B cell (primary cell): ENCODE measurements around the gene PPM1N. TPM values are rescaled to one million over a fixed set of nuclear protein-coding genes. Genes with fewer than 3 reads are reported as not detected.

Source experiments
- ATAC-seq: fragments of 200-7000 bp; cut with Tn5 transposase; one replicate; pipeline ENCODE4 v1.10.0; 2021; ENCODE audit warnings: low read depth, mild to moderate bottlenecking, moderate number of reproducible peaks, moderate library complexity
- CTCF ChIA-PET: fragments of 350-600 bp; sonication (Branson Sonifier 250); formaldehyde crosslinking; loops from one replicate; lab custom pipeline; 2021; ENCODE audit warnings: antibody characterized with exemption, inconsistent platforms; lab: Charles Lee
- POLR2A ChIA-PET: fragments of 350-600 bp; sonication (Branson Sonifier 250); formaldehyde crosslinking; loops from one replicate; lab custom pipeline; 2021; ENCODE audit warnings: antibody characterized with exemption; lab: Charles Lee
- DNase-seq: peaks from one replicate; pipeline ENCODE4 v3.0.0; 2013
- H2AFZ ChIP-seq: 2 replicates; pipeline ENCODE4 v1.6.1; 2012; ENCODE audit warnings: mild to moderate bottlenecking, low read depth, low read length; ENCODE audit not compliant: insufficient read depth, poor library complexity, severe bottlenecking
- H3K27ac ChIP-seq, 2 donors: 1 replicate in 1 of 2; 2 replicates in 1 of 2; pipeline ENCODE4 v1.5.1; 2012 to 2013; ENCODE audit warnings: low read length in 2 of 2, mild to moderate bottlenecking in 2 of 2, moderate library complexity in 1 of 2
- H3K27me3 ChIP-seq, 4 experiments: fragments of 200-600 bp in 1 of 4; sonication (generic) in 1 of 4; replicated peaks in 1 of 4; 1 replicate in 2 of 4; 2 replicates in 2 of 4; pipeline versions ENCODE4 v1.6.1 to v1.7.0; 2013 to 2016; ENCODE audit warnings: low read length in 3 of 4, mild to moderate bottlenecking in 2 of 4, mixed read lengths in 1 of 4, moderate library complexity in 1 of 4; ENCODE audit not compliant: insufficient read depth in 4 of 4, control insufficient read depth in 3 of 4; ENCODE audit errors: control extremely low read depth in 1 of 4
- H3K36me3 ChIP-seq, 2 experiments: replicated peaks in 1 of 2; 1 replicate in 1 of 2; 2 replicates in 1 of 2; pipeline versions ENCODE4 v1.6.1 to v1.7.1; 2013; ENCODE audit warnings: low read length in 1 of 2; ENCODE audit not compliant: insufficient read depth in 2 of 2, control insufficient read depth in 1 of 2; ENCODE audit errors: control extremely low read depth in 1 of 2, extremely low read depth in 1 of 2
- H3K4me1 ChIP-seq, 2 donors: fragments of 200-600 bp in 1 of 2; sonication (generic) in 1 of 2; 1 replicate in 1 of 2; 2 replicates in 1 of 2; pipeline versions ENCODE4 v1.5.1 to v1.6.1; 2013 to 2017; ENCODE audit warnings: low read length in 2 of 2; ENCODE audit not compliant: control insufficient read depth in 2 of 2, insufficient read depth in 2 of 2
- H3K4me2 ChIP-seq: replicated peaks from 2 replicates; pipeline ENCODE3; 2012; ENCODE audit warnings: mild to moderate bottlenecking, low read depth, low read length; ENCODE audit not compliant: poor library complexity, severe bottlenecking
- H3K4me3 ChIP-seq, 5 experiments: fragments of 200-600 bp in 1 of 5; sonication (generic) in 1 of 5; 1 replicate in 3 of 5; 2 replicates in 2 of 5; pipeline versions ENCODE4 v1.5.1 to v1.7.0; 2011 to 2016; ENCODE audit warnings: low read length in 4 of 5, mild to moderate bottlenecking in 4 of 5, low read depth in 2 of 5, control low read depth in 1 of 5, moderate library complexity in 1 of 5; ENCODE audit not compliant: insufficient read depth in 1 of 5; ENCODE audit errors: control extremely low read depth in 1 of 5, extremely low read depth in 1 of 5
- H3K79me2 ChIP-seq: fragments of 200-600 bp; sonication (generic); one replicate; pipeline ENCODE4 v1.6.0; 2016; ENCODE audit warnings: low read length; ENCODE audit not compliant: control insufficient read depth, insufficient read depth
- H3K9ac ChIP-seq: fragments of 200-600 bp; sonication (generic); 2 replicates; pipeline ENCODE4 v1.6.1; 2017; ENCODE audit warnings: mild to moderate bottlenecking, low read length, moderate library complexity
- H3K9me3 ChIP-seq, 3 donors: one replicate each; pipeline versions ENCODE4 v1.6.1 to v1.7.1; 2013; ENCODE audit warnings: low read length in 2 of 3; ENCODE audit not compliant: control insufficient read depth in 2 of 3, insufficient read depth in 1 of 3; ENCODE audit errors: control extremely low read depth in 1 of 3
- H4K20me1 ChIP-seq: 2 replicates; pipeline ENCODE4 v1.6.0; 2012; ENCODE audit warnings: mild to moderate bottlenecking, low read length; ENCODE audit not compliant: insufficient read depth, control insufficient read depth, poor library complexity, severe bottlenecking
- H3K27ac Mint-ChIP-seq: one replicate; pipeline ENCODE4 v1.8.0; 2021; ENCODE audit warnings: mixed read lengths
- H3K27me3 Mint-ChIP-seq: one replicate; pipeline ENCODE4 v1.8.0; 2021; ENCODE audit warnings: mixed read lengths
- H3K4me1 Mint-ChIP-seq: one replicate; pipeline ENCODE4 v1.8.0; 2021; ENCODE audit warnings: mixed read lengths
- H3K4me3 Mint-ChIP-seq: one replicate; pipeline ENCODE4 v1.8.0; 2021; ENCODE audit warnings: mixed read lengths
- H3K9me3 Mint-ChIP-seq: one replicate; pipeline ENCODE4 v1.8.0; 2022; ENCODE audit warnings: mixed read lengths; ENCODE audit not compliant: insufficient read depth
- EZH2 ChIP-seq: IDR thresholded peaks from 2 replicates; pipeline ENCODE4 v1.6.1; 2012; ENCODE audit warnings: borderline replicate concordance, low read depth, mild to moderate bottlenecking, moderate library complexity, low read length; ENCODE audit not compliant: insufficient read depth, poor library complexity, severe bottlenecking
- WGBS: methylation state at CpG from one replicate; pipeline ENCODE4 v1.1.5; 2013; ENCODE audit warnings: missing lambda C conversion rate; ENCODE audit not compliant: insufficient coverage; 5-methylcytosine and 5-hydroxymethylcytosine counted together
- intact Hi-C: fragments of 100-400 bp; cut with micrococcal nuclease; formaldehyde crosslinking; loops from one replicate; pipeline ENCODE4 v1.10.0; 2022
- polyA plus RNA-seq: library from polyadenylated mRNA; depleted of rRNA; stranded (reverse); fragments of >200 nt; gene quantifications from 2 replicates; pipeline ENCODE4 v1.2.3, GENCODE V29; 2012
- total RNA-seq, 2 donors: library from RNA; stranded (reverse); fragments of 120-200 nt in 1 of 2; gene quantifications; 1 replicate in 1 of 2; 2 replicates in 1 of 2; pipeline versions ENCODE4 v1.2.3 to v1.2.4, GENCODE V29; 2013 to 2022
- TF ChIP-seq, protein P1 (sequence below): fragments of 200-600 bp; IDR thresholded peaks from one replicate; pipeline ENCODE4 v1.8.0; 2022; ENCODE audit warnings: antibody characterized with exemption, mild to moderate bottlenecking

PPM1N gene
- total and polyA plus RNA-seq, 2 donors (not counting 1 experiment from before 2014, with no cell fraction given), result 2.6 to 6.5 TPM

DNA sequence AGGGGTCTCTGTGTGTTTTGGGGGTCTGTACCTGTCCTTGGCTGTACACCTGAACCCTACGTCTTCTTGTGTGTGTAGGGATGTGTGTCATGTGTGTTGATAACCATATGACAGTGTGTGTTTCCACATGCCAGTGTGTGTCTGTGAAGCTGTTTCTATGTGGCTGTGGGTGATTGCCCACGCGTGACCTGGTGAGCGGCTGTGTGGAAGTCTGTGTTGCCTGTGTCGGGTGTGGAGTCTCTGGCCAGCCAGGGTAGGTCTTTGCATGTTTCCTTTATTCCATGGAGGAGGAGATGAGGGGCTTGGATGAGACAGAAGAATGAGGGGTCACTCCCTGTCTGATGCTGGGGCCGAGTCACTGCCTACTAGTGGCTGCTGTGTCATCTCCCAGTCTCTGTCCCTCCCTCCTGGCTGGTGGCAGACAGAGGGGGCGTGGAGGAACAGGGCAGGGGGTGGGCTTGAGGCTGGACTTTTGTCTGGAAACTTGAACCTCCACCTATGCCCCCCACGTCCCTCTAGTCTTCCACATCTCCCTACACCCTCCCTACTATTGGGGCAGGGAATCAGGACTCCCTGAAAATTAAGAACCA, 33.3 kb upstream of the PPM1N start:
- ChIA-PET POLR2A (no interaction called here), CTCF (interaction anchor here (1.3 to 7.3 kb wide), 3 partner anchors 10 to 25 kb away, joined by 3 to 93 read pairs (median 5); no protein-coding TSS in a partner anchor)
- H3K27ac Mint-ChIP-seq, result peak overlapping the region; percentile 15
- intact Hi-C loops, result loop anchor here (1.0 kb wide), 1 partner anchor 9 kb away; no protein-coding TSS in a partner anchor
- no peaks in the 10 kb centered on the region for H3K9me3 Mint-ChIP-seq
- H3K4me3 ChIP-seq, result no peak overlapping the region
- WGBS, result 44% methylated on average over 6 of the region's 8 CpGs
- H3K9ac ChIP-seq, result no peak overlapping the region
- H3K79me2 ChIP-seq, result no peaks in the 10 kb centered on the region
- H3K27me3 ChIP-seq, result peaks cover 0 to 8% (median 4%) of the 10 kb centered on the region in 4 experiments
- H3K27me3 Mint-ChIP-seq, result peaks cover 7% of the 10 kb centered on the region
- H3K36me3 ChIP-seq, result no peaks in the 10 kb centered on the region
- no peak overlapping the region for H3K4me3 Mint-ChIP-seq
- peaks cover 9 to 41% of the 10 kb centered on the region in 2 donors for H3K4me1 ChIP-seq
- DNase-seq (peak; percentile 55), ATAC-seq (no peak)
- H3K9me3 ChIP-seq, result no peaks in the 10 kb centered on the region
- TF ChIP-seq, protein P1, sequence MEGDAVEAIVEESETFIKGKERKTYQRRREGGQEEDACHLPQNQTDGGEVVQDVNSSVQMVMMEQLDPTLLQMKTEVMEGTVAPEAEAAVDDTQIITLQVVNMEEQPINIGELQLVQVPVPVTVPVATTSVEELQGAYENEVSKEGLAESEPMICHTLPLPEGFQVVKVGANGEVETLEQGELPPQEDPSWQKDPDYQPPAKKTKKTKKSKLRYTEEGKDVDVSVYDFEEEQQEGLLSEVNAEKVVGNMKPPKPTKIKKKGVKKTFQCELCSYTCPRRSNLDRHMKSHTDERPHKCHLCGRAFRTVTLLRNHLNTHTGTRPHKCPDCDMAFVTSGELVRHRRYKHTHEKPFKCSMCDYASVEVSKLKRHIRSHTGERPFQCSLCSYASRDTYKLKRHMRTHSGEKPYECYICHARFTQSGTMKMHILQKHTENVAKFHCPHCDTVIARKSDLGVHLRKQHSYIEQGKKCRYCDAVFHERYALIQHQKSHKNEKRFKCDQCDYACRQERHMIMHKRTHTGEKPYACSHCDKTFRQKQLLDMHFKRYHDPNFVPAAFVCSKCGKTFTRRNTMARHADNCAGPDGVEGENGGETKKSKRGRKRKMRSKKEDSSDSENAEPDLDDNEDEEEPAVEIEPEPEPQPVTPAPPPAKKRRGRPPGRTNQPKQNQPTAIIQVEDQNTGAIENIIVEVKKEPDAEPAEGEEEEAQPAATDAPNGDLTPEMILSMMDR, result no peak
- TF ChIP-seq EZH2, result no peak
- no peak overlapping the region for H3K4me2 ChIP-seq
- peaks cover 21% of the 10 kb centered on the region for H4K20me1 ChIP-seq
- H2AFZ ChIP-seq, result no peak overlapping the region
- no peak overlapping the region for H3K27ac ChIP-seq
- H3K4me1 Mint-ChIP-seq, result peaks cover 26% of the 10 kb centered on the region

GRCh38 chr19:45467115-45467455, 31.2 kb upstream of the PPM1N start:
- WGBS, result 3% methylated on average over 10 of the region's 11 CpGs
- Histone ChIP-seq H3K79me2 (no peaks in the 10 kb centered on the region), H3K9me3 (no peaks in the 10 kb centered on the region), H3K36me3 (no peaks in the 10 kb centered on the region), H2AFZ (peak overlapping the region; percentile 86), H3K27ac (peak overlapping the region; percentile 96 to 100), H3K4me3 (peak overlapping the region; percentile 44 to 100 (median 95)), H3K27me3 (peaks cover 0 to 16% (median 6%) of the 10 kb centered on the region in 4 experiments), H3K9ac (peak overlapping the region; percentile 99), H3K4me2 (peak overlapping the region; percentile 93), H4K20me1 (peaks cover 41% of the 10 kb centered on the region), H3K4me1 (peaks cover 29 to 52% of the 10 kb centered on the region in 2 donors)
- peak overlapping the region; percentile 95 for H3K27ac Mint-ChIP-seq
- H3K4me1 Mint-ChIP-seq, result peaks cover 39% of the 10 kb centered on the region
- peak overlapping the region; percentile 92 for H3K4me3 Mint-ChIP-seq
- DNase-seq, result no peak
- H3K27me3 Mint-ChIP-seq, result peaks cover 11% of the 10 kb centered on the region
- H3K9me3 Mint-ChIP-seq, result no peaks in the 10 kb centered on the region
- intact Hi-C loops, result loop anchor here (1.0 kb wide), 2 partner anchors 16 to 24 kb away; no protein-coding TSS in a partner anchor
- ChIA-PET POLR2A (interaction anchor here (0.6 to 4.2 kb wide), 8 partner anchors 10 to 225 kb away, joined by 3 to 45 read pairs (median 6); partner anchors contain the start of genes QPCTL and SNRPD2), CTCF (interaction anchor here (0.8 to 7.3 kb wide), 9 partner anchors 8 to 175 kb away, joined by 3 to 98 read pairs (median 7); no protein-coding TSS in a partner anchor)
- no peak for ATAC-seq
- TF ChIP-seq, protein P1, result no peak
- TF ChIP-seq EZH2, result no peak
